SH-SY5Y (cell line): ENCODE measurements around the gene ZBTB5.

Experiments used
- GATA2 ChIP-seq: IDR thresholded peaks from 2 replicates; pipeline ENCODE4 v1.6.1; 2011; ENCODE audit warnings: mild to moderate bottlenecking, low read depth, low read length
- GATA3 ChIP-seq: IDR thresholded peaks from 2 replicates; pipeline ENCODE4 v1.6.1; 2011; ENCODE audit warnings: low read depth, mild to moderate bottlenecking, low read length, moderate library complexity

DNA sequence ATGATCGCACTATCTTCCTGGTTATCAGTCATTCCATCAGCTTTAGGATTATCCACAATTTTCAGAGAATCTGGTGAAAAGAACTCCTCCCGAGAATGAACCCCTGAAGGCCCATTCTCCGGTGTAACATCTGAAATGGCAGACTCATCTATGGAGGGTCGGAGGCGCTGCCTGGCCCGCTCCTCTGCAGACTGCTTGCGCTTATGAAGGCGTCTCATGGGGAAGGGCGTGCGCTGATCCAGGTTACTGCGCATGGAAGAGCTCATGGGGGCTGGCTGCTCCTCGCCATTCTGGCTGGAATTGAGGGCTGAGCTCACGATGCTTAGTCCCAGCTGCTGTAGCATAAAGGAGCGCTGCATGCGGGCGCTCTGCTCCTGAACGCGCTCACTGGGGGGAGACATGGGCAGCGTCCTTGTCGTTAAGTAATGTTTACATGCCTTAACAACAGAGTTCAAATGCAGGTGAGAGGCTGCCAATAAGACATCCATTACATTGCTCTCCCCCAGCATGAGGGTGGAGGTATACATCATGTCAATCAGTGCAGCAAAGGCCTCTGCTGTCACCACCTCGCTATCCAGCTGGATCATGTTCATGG, 23.4 kb downstream of the ZBTB5 start:
- TF ChIP-seq GATA2 (no peak), GATA3 (no peak)
